GM12878 (cell line): ENCODE results near the gene DIAPH2.

Experiments
- BCL11A ChIP-seq: IDR thresholded peaks from 2 replicates; pipeline ENCODE4 v1.6.1; 2011; ENCODE audit warnings: low read depth, low read length
- CTCF ChIP-seq, 3 experiments: IDR thresholded peaks in 2 of 3; conservative IDR thresholded peaks in 1 of 3; 2 replicates each; pipeline ENCODE4 v1.5.1; 2011; ENCODE audit warnings: low read depth in 3 of 3, low read length in 3 of 3, mild to moderate bottlenecking in 3 of 3, control low read depth in 2 of 3, moderate library complexity in 2 of 3, inconsistent platforms in 1 of 3, mixed read lengths in 1 of 3; ENCODE audit not compliant: control insufficient read depth in 2 of 3, insufficient read depth in 1 of 3; ENCODE audit errors: extremely low read depth in 1 of 3
- EZH2 ChIP-seq: IDR thresholded peaks from 2 replicates; pipeline ENCODE4 v1.6.1; 2012; ENCODE audit warnings: low read depth, mild to moderate bottlenecking, control low read depth, inconsistent platforms, low read length, borderline replicate concordance; ENCODE audit not compliant: control insufficient read depth
- PAX8 ChIP-seq: fragments of 450-650 bp; IDR thresholded peaks from 2 replicates; pipeline ENCODE4 v1.6.1; 2017; ENCODE audit warnings: mild to moderate bottlenecking, moderate library complexity
- POLR2A ChIP-seq: IDR thresholded peaks from 2 replicates; pipeline ENCODE4 v1.6.1; 2011; ENCODE audit warnings: low read depth, mild to moderate bottlenecking, low read length
- USF1 ChIP-seq: IDR thresholded peaks from 2 replicates; pipeline ENCODE4 v1.6.1; 2011; ENCODE audit warnings: borderline replicate concordance, low read depth, mild to moderate bottlenecking, moderate library complexity, mixed read lengths, low read length; ENCODE audit not compliant: insufficient read depth; ENCODE audit errors: extremely low read length
- WRNIP1 ChIP-seq: IDR thresholded peaks from 2 replicates; pipeline ENCODE4 v1.6.1; 2011; ENCODE audit warnings: low read depth, low read length, improper control_type of control experiment, borderline replicate concordance

- no peak for TF ChIP-seq POLR2A
- TF ChIP-seq WRNIP1, result no peak
- TF ChIP-seq PAX8, result no peak
- no peak for TF ChIP-seq USF1
- TF ChIP-seq EZH2, result no peak
- no peak for TF ChIP-seq BCL11A
- no peak for TF ChIP-seq CTCF (IDR thresholded peaks at IDR 0.05 in 2 of 3, conservative IDR thresholded peaks at IDR 0.05 in 1 of 3; ENCODE audit: control insufficient read depth in 2 of 3, extremely low read depth in 1 of 3, insufficient read depth in 1 of 3, low read depth in 3 of 3, low read length in 3 of 3)
Observed at GRCh38 chrX:97308171-97308570, 623.5 kb downstream of the DIAPH2 start.
